HCT116 (cell line): ENCODE data around the gene TMC6. TPM values are rescaled to one million over a fixed set of nuclear protein-coding genes. Genes with fewer than 3 reads are reported as not detected.

ENCODE experiments used
- ATAC-seq: fragments of 200-7000 bp; cut with Tn5 transposase; 2 replicates; pipeline ENCODE4 v1.9.1; 2020; ENCODE audit warnings: mild to moderate bottlenecking, moderate library complexity
- BruUV-seq: library from RNA; stranded (reverse); fragments of 400-500 nt; replicated peaks from 2 replicates; lab custom pipeline; 2021; lab: Mats Ljungman, UMichigan
- CTCF ChIA-PET: fragments of 300-600 bp; sonication (Branson Sonifier 250); formaldehyde crosslinking; loops from one replicate; lab custom pipeline; 2021; ENCODE audit warnings: antibody characterized with exemption; lab: Charles Lee
- POLR2A ChIA-PET: fragments of 300-600, 350-600 bp; sonication (Branson Sonifier 250); formaldehyde crosslinking; loops from one replicate; lab custom pipeline; 2021; ENCODE audit warnings: antibody characterized with exemption; lab: Charles Lee
- RAD21 ChIA-PET, 2 experiments: fragments of 300-600 bp; sonication (Branson Sonifier 250); formaldehyde crosslinking; loops; one replicate each; lab custom pipeline; 2023; ENCODE audit warnings: low total read pairs in 2 of 2; ENCODE audit not compliant: uncharacterized antibody in 2 of 2, unreplicated experiment in 2 of 2, low non-redundant PET in 1 of 2; lab: Charles Lee
- DNase-seq: peaks from one replicate; pipeline ENCODE4 v3.0.0-alpha.2; 2010; ENCODE audit warnings: low read depth, low spot score
- H2AFZ ChIP-seq: fragments of 200-600 bp; shearing (Covaris generic), sonication (generic); 2 replicates; pipeline ENCODE4 v1.6.1; 2017; ENCODE audit warnings: low read depth, mixed run types, mixed read lengths, antibody characterized with exemption, low read length; ENCODE audit not compliant: poor library complexity, severe bottlenecking
- H3K27ac ChIP-seq: 2 replicates; pipeline ENCODE4 v1.5.1; 2012; ENCODE audit warnings: low read depth, low read length
- H3K27me3 ChIP-seq: fragments of 200-600 bp; sonication (generic); 2 replicates; pipeline ENCODE4 v1.6.1; 2016; ENCODE audit warnings: mixed run types, low read length, mixed read lengths; ENCODE audit not compliant: insufficient read depth
- H3K36me3 ChIP-seq, 2 experiments: fragments of 200-500 bp in 1 of 2; fragments of 200-600 bp in 1 of 2; sonication (Bioruptor generic) in 1 of 2; sonication (generic) in 1 of 2; 2 replicates each; pipeline versions ENCODE4 v1.5.1 to v1.6.1; 2014 to 2016; ENCODE audit warnings: low read length in 2 of 2, inconsistent platforms in 1 of 2, mixed read lengths in 1 of 2, mixed run types in 1 of 2; ENCODE audit not compliant: insufficient read depth in 2 of 2, control insufficient read depth in 1 of 2
- H3K4me1 ChIP-seq, 2 experiments: fragments of 200-600 bp in 1 of 2; sonication (generic) in 1 of 2; 2 replicates each; pipeline versions ENCODE4 v1.5.1 to v1.6.1; 2012 to 2017; ENCODE audit warnings: low read length in 2 of 2, inconsistent platforms in 1 of 2, mild to moderate bottlenecking in 1 of 2, mixed read lengths in 1 of 2, mixed run types in 1 of 2, moderate library complexity in 1 of 2; ENCODE audit not compliant: insufficient read depth in 2 of 2, control insufficient read depth in 1 of 2
- H3K4me2 ChIP-seq: fragments of 200-600 bp; sonication (generic); 2 replicates; pipeline ENCODE4 v1.6.1; 2017; ENCODE audit warnings: mixed run types, low read length, mixed read lengths
- H3K4me3 ChIP-seq, 2 experiments: fragments of 200-600 bp in 1 of 2; sonication (generic) in 1 of 2; replicated peaks in 1 of 2; 2 replicates each; pipeline ENCODE4 v1.5.1; 2011 to 2016; ENCODE audit warnings: low read length in 2 of 2, control low read depth in 1 of 2, low read depth in 1 of 2, mild to moderate bottlenecking in 1 of 2, mixed read lengths in 1 of 2, mixed run types in 1 of 2
- H3K79me2 ChIP-seq: fragments of 200-600 bp; sonication (generic); 2 replicates; pipeline ENCODE4 v1.6.1; 2017; ENCODE audit warnings: mild to moderate bottlenecking, mixed run types, low read length, moderate library complexity, mixed read lengths; ENCODE audit not compliant: insufficient read depth
- H3K9ac ChIP-seq: fragments of 200-600 bp; sonication (generic); 2 replicates; pipeline ENCODE4 v1.6.1; 2016; ENCODE audit warnings: low read length, mixed read lengths
- H3K9me2 ChIP-seq: fragments of 200-600 bp; sonication (generic), shearing (Covaris generic); 2 replicates; pipeline ENCODE4 v1.6.1; 2017; ENCODE audit warnings: mixed run types, mild to moderate bottlenecking, moderate library complexity; ENCODE audit not compliant: insufficient read depth
- H3K9me3 ChIP-seq, 2 experiments: fragments of 200-500 bp in 1 of 2; fragments of 200-600 bp in 1 of 2; sonication (Bioruptor generic) in 1 of 2; sonication (generic) in 1 of 2; 2 replicates each; pipeline ENCODE4 v1.6.1; 2014 to 2017; ENCODE audit warnings: low read length in 2 of 2, mixed read lengths in 2 of 2, inconsistent platforms in 1 of 2, low read depth in 1 of 2, mild to moderate bottlenecking in 1 of 2, mixed run types in 1 of 2, moderate library complexity in 1 of 2; ENCODE audit not compliant: control insufficient read depth in 1 of 2, insufficient read depth in 1 of 2
- H4K20me1 ChIP-seq: fragments of 200-600 bp; sonication (generic), shearing (Covaris generic); 2 replicates; pipeline ENCODE4 v1.6.1; 2017; ENCODE audit warnings: mixed run types, mild to moderate bottlenecking, moderate library complexity; ENCODE audit not compliant: insufficient read depth
- CEBPB ChIP-seq: IDR thresholded peaks from 2 replicates; pipeline ENCODE4 v1.6.1; 2012; ENCODE audit warnings: low read depth
- FOSL1 ChIP-seq: IDR thresholded peaks from 2 replicates; pipeline ENCODE4 v1.6.1; 2012; ENCODE audit warnings: low read depth
- MAX ChIP-seq: IDR thresholded peaks from 2 replicates; pipeline ENCODE4 v1.6.1; 2012
- REST ChIP-seq: IDR thresholded peaks from 2 replicates; pipeline ENCODE4 v1.6.1; 2012; ENCODE audit warnings: low read depth
- SP1 ChIP-seq: IDR thresholded peaks from 2 replicates; pipeline ENCODE4 v1.6.1; 2012; ENCODE audit warnings: low read depth
- intact Hi-C: fragments of 100-400 bp; cut with micrococcal nuclease; formaldehyde crosslinking; loops from 2 replicates; pipeline ENCODE4 v1.10.0; 2022
- total RNA-seq: library from RNA; stranded (reverse); gene quantifications from one replicate; pipeline ENCODE4 v1.2.1, GENCODE V29; 2021; ENCODE audit not compliant: unreplicated experiment

Gene TMC6
- total RNA-seq, 1 experiment from 2014 or later: 142 TPM

GRCh38 chr17:78111016-78111726 lies 17.4 kb downstream of the TMC6 start (continued):
- TF ChIP-seq FOSL1 (no peak), REST (no peak)

- Histone ChIP-seq H3K9me3 (no peaks in the 10 kb centered on the region), H4K20me1 (no peaks in the 10 kb centered on the region), H3K9me2 (no peaks in the 10 kb centered on the region), H3K9ac (no peak overlapping the region), H3K27me3 (no peaks in the 10 kb centered on the region), H3K4me3 (no peak overlapping the region), H3K4me1 (peaks cover 0 to 4% of the 10 kb centered on the region in 2 experiments; a peak in 1 of 4 replicates), H3K79me2 (no peaks in the 10 kb centered on the region), H3K36me3 (no peaks in the 10 kb centered on the region; a peak in 1 of 4 replicates), H3K4me2 (no peak overlapping the region), H2AFZ (no peak overlapping the region), H3K27ac (no peak overlapping the region)
- BruUV-seq: no TSS peak
- ATAC-seq: no peak
- DNase-seq: no peak
- CTCF ChIA-PET: interaction anchor here (0.9 to 2.3 kb wide), 2 partner anchors 140 to 141 kb away, joined by 3 to 10 read pairs; no protein-coding TSS in a partner anchor
- intact Hi-C loops: loop anchor here (10.0 kb wide), 1 partner anchor 314 kb away; no protein-coding TSS in a partner anchor
- RAD21 ChIA-PET: interaction anchor here in 1 of 2 experiments (0.8 kb wide), 1 partner anchor 20 kb away, joined by 3 read pairs; the partner anchor contains the start of gene TMC8
- no peak for TF ChIP-seq CEBPB
- no peak for TF ChIP-seq MAX
- no peak for TF ChIP-seq SP1
- POLR2A ChIA-PET: interaction anchor here (1.0 to 1.2 kb wide), 2 partner anchors 65 to 76 kb away, joined by 3 read pairs; partner anchors contain the start of gene TK1
Measured at GRCh38 chr17:78110363-78111015, 18.1 kb downstream of the TMC6 start.
